Stimulated activated CD4-positive, alpha-beta T cell treated with anti-CD3 and anti-CD28 coated beads, Interleukin-2, amount 100 ng/mL, for 4 hours (primary cell): Measurements from ENCODE around the gene ZNF625.
"Not testable (repeated sequence)": the region's sequence is repeated elsewhere in the genome, so short reads cannot be mapped to it uniquely, and the experiment has no call there.

Experiments used
- DNase-seq: peaks from one replicate; pipeline ENCODE4 v3.0.0-alpha.2; 2020; ENCODE audit warnings: low read depth

The ZNF625 gene

DNA sequence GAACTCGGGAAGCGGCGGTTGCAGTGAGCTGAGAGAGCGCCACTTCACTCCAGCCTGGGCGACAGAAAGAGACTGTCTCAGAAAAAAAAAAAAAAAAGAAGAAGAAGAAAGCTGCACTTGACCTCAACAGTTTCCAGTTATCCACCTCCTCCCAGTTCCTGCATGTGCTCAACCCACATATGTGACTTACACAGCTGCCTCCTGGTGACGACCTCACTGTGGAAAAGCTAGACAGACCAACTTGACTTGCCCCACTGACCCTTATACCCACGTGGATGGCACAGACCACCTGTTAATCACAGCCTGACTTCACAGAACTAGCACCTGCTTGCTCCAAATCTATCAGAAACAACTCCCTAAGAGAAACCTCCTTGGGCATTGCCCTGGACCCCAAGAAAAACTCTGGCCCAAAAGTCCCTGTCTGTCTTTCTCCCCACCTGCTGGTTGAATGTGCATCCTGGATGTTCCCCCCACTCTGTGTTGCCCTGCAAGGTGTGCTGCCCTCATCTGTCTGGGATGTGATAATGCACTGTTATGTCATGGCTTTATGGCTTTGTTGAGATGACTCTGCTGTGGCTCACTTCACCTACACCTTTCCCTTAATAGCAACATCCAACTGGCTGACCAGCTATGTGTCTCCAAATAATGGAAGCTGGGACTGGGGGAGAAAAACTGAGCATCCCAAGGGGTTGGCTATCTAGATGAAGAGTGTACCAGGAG is 19.2 kb downstream of the ZNF625 start:
- DNase-seq, result peak; percentile 29

DNA sequence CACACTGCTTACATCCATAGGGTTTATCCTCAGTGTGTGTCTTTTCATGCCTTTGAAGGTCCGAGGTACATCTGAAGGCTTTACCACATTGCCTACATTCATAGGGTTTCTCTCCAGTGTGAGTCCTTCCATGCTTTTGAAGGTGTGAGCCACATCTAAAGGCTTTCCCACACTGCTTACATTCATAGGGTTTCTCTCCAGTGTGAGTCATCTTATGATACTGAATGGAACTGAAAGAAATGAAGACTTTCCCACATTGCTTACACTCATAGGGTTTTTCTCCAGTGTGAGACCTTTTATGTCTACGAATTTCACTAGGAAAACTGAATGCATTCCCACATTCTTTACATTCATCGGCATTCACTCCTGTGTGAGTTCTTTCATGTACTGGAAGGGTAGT is 23.5 kb downstream of the ZNF625 start:
- no peak for DNase-seq

DNA sequence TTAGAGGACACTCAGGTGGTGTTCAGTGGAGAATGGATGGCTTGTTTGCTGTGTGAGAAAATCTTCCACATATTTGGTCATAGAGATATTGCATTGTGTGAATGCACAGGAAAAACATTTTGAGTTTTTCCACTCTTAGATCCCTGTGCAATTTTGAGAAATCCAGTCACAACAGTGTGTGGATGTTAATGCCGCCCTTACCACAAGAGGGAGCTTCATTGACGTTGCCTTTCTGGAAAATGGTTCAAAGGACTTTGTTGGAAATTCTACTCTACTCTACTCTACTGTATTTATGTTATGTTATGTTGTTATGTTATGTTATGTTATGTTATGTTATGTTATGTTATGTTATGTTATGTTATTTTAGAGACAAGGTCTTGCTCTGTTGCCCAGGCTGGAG is 29.8 kb downstream of the ZNF625 start:
- no peak for DNase-seq

DNA sequence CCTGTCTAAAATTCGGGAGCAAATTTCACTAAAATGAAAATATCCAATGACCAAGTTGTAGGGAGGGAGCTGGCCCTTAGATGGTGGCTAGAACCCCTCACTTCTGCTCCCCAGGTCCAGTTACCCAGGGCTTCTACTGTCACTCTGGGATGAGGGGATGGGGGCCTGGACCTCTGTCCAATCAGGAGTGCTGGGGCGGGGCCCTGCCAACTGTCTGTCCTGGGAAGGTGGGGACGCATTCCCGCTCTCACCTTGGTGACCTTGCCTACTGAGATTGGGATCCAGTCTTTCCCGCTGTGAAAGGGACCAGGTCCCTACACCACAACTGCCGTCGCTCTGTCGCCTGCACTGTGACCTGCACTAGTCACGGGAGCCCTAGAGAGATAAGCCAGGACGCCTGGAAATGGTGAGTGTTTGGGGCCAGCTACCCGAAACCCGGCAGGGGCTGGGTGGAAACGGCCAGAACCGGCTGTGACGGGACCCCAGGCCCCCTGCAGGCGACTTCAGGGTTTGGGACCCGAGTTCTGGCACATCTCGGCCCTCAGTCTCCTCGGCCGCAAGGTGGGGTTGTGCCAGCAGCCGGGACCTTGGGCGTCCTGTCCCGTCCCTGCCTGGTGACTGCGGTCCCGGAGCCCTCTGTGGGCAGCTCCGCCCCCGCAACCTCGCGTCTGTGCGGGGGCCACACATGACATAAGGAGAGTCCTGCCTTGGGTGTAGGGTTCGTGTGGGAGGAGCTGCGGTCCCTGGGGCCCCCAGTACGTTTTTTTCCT is 39.1 kb downstream of the ZNF625 start:
- DNase-seq, result no peak

DNA sequence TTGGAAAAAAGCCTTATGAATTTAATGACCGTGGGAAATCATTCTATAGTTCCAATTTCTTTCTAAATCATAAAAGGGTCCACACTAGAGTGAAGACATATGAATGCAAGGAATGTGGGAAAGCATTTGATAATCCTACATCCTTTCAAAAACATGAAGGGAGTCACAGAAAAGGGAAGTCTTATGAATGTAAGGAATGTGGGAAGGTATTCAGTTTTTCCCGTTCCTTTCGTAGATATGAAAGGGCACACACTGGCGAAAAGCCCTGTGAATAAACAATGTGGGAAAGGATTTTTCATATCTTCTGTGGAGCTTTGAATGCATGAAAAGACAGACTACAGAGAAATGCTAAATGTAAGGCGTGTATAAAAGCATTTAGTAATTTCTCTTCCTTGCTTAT is 43.4 kb downstream of the ZNF625 start:
- no peak for DNase-seq

DNA sequence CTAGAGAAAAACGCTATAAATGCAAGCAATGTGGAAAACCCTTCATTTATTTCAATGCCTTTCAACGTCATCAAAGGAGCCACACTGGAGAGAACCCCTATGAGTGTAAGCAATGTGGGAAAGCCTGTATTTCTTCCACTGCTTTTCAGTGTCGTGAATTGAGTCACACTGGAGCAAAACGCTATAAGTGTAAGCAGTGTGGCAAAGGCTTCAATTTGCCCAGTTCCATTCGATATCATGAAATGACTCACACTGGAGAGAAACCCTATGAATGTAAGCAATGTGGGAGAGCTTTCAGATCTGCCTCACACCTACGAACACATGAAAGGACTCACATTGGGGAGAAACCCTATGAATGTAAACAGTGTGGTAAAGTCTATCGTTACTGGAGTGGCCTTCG is 43.8 kb downstream of the ZNF625 start:
- DNase-seq, result no peak

DNA sequence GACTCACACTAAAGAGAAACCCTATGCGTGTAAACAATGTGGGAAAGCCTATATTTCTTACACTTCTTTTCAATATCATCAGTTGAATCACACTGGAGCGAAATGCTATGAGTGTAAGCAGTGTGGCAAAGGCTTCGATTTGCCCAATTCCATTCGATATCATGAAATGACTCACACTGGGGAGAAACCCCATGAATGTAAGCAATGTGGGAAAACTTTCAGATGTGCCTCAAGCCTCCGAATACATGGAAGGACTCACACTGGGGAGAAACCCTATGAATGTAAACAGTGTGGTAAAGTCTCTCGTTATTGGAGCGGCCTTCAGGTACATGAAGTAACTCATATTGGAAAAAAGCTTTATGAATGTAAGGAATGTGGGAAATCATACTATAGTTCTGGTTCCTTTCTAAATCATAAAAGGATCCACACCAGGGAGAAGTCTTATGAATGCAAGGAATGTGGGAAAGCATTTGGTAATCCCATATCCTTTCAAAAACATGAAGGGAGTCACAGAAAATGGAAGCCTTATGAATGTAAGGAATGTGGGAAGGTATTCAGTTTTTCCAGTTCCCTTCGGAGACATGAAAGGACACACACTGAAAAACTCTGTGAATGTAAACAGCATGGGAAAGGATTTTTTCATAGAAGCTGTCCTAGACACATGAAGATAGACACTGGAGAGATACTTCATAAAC is 44.4 kb downstream of the ZNF625 start:
- DNase-seq, result no peak

DNA sequence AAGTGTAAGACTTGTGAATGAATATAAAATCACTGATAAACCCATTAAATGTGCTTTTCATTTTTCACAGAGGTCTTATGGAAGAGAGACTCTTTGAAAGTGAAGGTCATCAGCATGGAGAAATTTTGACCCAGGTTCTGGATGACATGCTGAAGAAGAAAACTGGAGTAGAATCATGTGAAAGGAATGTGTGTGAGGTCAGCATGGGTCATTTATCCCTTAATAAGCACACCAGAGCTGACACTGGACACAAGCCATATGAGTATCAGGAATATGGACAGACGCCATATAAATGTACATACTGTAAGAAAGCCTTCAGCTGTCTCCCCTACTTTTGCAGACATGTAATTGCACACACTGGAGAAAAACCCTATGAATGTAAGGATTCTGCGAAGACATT is 45.4 kb downstream of the ZNF625 start:
- no peak for DNase-seq

DNA sequence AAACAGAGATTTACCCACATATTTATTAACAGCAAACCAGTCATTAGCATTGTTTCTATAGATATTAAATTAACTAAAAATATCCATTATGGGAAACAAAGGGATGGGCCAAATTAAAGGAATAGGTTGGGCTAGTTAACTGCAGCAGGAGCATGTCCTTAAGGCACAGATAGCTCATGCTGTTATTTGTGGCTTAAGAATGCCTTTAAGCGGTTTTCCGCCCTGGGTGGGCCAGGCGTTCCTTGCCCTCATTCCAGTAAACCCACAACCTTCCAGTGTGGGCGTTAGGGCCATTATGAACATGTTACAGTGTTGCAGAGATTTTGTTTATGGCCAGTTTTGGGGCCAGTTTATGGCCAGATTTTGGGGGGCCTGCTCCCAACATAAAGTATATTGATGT is 52.6 kb downstream of the ZNF625 start:
- DNase-seq, result not testable (repeated sequence)

DNA sequence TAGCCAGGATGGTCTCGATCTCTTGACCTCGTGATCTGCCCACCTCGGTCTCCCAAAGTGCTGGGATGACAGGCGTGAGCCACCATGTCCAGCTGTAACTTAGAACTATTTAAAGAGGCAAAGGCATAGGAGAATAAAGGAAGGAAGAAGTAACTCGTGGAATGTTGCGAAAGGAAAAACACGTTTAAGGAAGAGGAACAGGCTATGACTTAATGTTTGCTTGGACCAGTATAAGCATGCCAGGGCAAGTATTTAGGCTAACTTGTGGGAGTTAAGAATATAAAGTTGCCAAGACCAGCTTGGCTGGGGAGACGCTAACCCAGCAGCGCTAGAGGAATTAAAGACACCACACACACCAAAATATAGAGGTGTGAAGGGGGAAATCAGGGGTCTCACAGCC is 58.5 kb downstream of the ZNF625 start:
- DNase-seq, result no peak

DNA sequence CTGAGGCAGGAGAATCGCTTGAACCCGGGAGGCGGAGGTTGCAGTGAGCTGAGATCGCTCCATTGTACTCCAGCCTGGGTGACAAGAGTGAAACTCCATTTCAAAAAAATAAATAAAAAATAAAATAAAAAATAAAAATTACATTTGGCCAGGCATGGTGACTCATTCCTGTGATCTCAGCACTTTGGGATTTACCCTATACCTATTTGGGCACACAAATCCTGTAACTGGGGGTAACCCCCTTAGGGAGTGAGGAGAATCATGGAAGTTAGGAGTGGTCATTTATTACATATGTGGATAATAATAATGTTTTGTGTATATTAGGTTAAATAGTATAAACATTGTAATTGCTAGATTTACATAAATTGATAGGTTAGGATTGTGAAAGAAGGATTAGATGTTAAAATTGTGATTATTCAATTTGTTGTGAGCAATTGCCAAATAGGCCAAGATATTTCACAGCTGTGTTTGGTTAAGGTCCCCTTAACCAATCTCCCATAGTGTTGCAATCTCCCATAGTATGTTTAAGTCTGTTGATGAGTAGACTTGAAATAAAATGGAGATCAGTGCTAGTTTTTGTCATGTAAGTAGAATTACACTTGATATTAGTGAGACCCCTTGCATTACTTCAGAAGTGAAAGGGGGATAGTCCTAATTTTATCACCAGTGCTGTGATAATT is 61.3 kb downstream of the ZNF625 start:
- DNase-seq, result no peak
